ENCODE data around the gene CACNA1A. TPM values are rescaled to one million over a fixed set of nuclear protein-coding genes. Genes with fewer than 3 reads are reported as not detected.
A peak's percentile ranks its signal among the peaks of the same experiment; 100 is the strongest.

The CACNA1A gene
- total and polyA plus RNA-seq, 5 donors: 0.65 to 1.3 (median 0.88) TPM

DNA sequence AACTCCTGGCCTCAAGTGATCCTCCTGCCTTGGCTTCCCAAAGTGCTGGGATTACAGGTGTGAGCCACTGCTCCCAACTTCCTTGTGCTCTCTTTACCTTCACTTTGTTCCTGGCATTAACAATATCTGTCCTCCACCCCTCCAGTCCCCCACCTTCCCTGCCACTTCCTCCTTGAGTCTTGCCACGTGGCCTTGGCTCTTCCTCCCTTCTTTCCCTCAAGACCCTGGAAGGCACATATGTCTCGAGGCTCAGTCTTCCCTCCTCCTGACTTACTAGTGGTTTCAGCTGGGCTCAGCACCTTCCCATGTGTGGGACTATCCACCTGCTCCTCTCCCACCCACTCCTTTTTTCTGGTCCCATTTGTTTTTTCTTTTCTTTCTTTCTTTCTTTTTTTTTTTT lies 285.4 kb downstream of the CACNA1A start:
- WGBS: 61% methylated on average over 2 of the region's 2 CpGs
- no peaks in the 10 kb centered on the region for H3K4me1 ChIP-seq (ENCODE audit: control insufficient read depth, insufficient read depth, low read length)
- H3K4me3 ChIP-seq (ENCODE audit: low read length): no peak overlapping the region
- peaks cover 2% of the 10 kb centered on the region for H3K9me3 ChIP-seq (ENCODE audit: control insufficient read depth, low read length)
- intact Hi-C loops (cut with DNase I): no loop called here
- ATAC-seq (no peak), DNase-seq (no peak)
- no peak overlapping the region for H3K27ac ChIP-seq (ENCODE audit: low read length)
- no peaks in the 10 kb centered on the region for H3K27me3 ChIP-seq (ENCODE audit: control insufficient read depth, insufficient read depth)

DNA sequence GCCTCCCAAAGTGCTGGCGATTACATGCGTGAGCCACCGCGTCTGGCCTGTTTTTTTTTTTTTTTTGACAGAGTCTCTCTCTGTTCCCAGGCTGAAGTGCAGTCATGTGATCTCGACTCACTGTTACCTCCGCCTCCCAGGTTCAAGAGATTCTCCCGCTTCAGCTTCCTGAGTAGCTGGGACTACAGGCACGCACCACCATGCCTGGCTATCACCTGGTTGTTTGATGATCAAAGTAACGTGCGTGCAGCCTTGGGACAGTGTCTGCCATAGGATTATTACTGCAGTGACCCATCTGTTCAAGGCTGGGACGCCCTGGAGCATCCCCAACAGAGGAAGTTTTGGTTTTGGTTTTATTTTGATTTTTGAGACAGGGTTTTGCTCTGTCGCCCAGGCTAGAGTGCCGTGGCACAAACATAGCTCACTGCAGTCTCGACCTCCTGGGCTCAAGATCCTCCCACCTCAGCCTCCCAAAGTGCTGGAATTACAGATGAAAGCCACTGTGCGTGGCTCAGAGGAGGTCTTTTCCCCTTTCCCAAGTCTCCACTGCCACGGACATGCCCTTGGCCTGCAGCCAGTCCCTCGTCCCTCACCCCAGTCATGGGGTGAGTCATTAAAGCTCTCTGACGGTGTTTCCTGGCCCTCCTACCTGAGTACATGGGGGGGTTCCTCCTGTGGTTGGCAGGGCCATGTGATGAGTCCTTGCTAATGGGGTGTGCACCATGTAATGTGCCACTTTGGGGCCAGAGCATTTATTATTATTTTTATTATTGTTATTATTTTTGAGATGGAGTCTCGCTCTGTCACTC lies 290.5 kb downstream of the CACNA1A start:
- Histone ChIP-seq H3K4me1 (ENCODE audit: control insufficient read depth, insufficient read depth, low read length) (no peaks in the 10 kb centered on the region), H3K27ac (ENCODE audit: low read length) (no peak overlapping the region), H3K9me3 (ENCODE audit: control insufficient read depth, low read length) (peaks cover 2% of the 10 kb centered on the region), H3K27me3 (ENCODE audit: control insufficient read depth, insufficient read depth) (no peaks in the 10 kb centered on the region), H3K4me3 (ENCODE audit: low read length) (no peak overlapping the region)
- DNase-seq: no peak
- 74% methylated on average over 19 of the region's 19 CpGs for WGBS
- intact Hi-C loops (cut with DNase I): no loop called here
- no peak for ATAC-seq

DNA sequence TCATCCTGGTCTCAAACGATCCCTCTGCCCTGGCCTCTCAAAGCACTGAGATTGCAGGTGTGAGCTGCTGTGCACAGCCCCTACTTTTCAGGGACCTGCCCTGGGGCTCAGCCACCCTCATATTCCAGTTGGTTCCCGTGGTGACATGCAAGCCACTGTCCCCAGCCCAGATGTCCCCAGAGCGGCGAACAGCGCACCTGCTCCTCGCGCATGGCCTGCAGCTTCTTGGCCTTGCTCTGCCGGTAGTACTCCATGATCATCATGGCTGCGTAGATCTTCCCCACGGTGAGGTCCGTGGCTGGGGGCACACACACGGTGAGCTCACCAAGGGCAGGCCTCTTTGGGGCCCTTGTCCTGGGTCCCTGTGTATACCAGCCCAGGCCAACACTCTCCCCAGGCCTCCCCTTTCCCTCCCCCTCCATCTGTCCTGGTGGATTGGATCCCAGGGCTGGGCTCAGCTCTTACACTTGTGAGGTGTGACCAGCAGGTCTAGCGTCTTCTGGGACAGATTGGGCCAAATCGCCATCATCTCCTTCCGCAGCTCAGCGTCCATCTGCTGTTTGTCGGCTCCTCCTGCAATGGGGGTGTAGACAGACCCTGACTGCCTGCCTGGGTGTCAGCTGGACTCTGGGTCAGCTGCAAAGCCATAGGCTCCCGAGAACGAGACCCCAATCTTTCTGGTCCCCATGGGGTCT lies 292.1 kb downstream of the CACNA1A start:
- H3K9me3 ChIP-seq (ENCODE audit: control insufficient read depth, low read length): no peaks in the 10 kb centered on the region
- no peak overlapping the region for H3K4me3 ChIP-seq (ENCODE audit: low read length)
- intact Hi-C loops (cut with DNase I): no loop called here
- H3K27me3 ChIP-seq (ENCODE audit: control insufficient read depth, insufficient read depth): no peaks in the 10 kb centered on the region
- ATAC-seq (no peak), DNase-seq (no peak)
- H3K27ac ChIP-seq (ENCODE audit: low read length): no peak overlapping the region
- no peaks in the 10 kb centered on the region for H3K4me1 ChIP-seq (ENCODE audit: control insufficient read depth, insufficient read depth, low read length)
- WGBS: 88% methylated on average over 19 of the region's 19 CpGs

DNA sequence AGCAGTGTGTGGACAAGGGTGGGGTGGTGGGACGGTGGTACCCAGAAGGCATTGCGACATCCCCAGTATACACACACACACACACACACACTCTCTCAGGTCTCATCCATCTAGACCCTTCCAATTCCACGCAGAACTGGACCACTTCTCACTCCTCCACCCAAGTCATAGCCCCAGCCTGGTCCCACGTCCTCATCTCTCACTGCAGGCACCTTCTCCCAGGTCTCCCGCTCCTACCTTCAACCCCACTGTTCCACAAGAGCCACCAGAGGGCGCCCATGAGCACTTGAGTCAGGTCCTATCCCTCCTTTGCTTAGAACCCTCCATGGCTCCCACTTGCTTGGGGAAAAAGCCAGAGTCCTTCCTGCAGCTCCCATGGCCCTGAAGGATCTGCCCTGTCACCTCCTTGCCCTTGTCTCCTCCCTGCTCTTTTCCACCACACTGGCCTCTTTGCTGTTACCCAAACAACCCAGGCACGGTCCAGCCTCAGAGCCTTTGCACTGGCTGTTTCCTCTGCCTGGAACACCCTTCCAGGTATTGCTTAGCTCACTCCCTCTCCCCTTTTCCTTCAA lies 293.4 kb downstream of the CACNA1A start:
- H3K9me3 ChIP-seq (ENCODE audit: control insufficient read depth, low read length): no peaks in the 10 kb centered on the region
- H3K4me1 ChIP-seq (ENCODE audit: control insufficient read depth, insufficient read depth, low read length): no peaks in the 10 kb centered on the region
- intact Hi-C loops (cut with DNase I): no loop called here
- no peaks in the 10 kb centered on the region for H3K27me3 ChIP-seq (ENCODE audit: control insufficient read depth, insufficient read depth)
- ATAC-seq (peak in 1 of 2 donors; percentile 23), DNase-seq (peak; percentile 59 to 73 (median 73))
- WGBS: 62% methylated on average over 7 of the region's 7 CpGs
- H3K4me3 ChIP-seq (ENCODE audit: low read length): no peak overlapping the region
- no peak overlapping the region for H3K27ac ChIP-seq (ENCODE audit: low read length)

DNA sequence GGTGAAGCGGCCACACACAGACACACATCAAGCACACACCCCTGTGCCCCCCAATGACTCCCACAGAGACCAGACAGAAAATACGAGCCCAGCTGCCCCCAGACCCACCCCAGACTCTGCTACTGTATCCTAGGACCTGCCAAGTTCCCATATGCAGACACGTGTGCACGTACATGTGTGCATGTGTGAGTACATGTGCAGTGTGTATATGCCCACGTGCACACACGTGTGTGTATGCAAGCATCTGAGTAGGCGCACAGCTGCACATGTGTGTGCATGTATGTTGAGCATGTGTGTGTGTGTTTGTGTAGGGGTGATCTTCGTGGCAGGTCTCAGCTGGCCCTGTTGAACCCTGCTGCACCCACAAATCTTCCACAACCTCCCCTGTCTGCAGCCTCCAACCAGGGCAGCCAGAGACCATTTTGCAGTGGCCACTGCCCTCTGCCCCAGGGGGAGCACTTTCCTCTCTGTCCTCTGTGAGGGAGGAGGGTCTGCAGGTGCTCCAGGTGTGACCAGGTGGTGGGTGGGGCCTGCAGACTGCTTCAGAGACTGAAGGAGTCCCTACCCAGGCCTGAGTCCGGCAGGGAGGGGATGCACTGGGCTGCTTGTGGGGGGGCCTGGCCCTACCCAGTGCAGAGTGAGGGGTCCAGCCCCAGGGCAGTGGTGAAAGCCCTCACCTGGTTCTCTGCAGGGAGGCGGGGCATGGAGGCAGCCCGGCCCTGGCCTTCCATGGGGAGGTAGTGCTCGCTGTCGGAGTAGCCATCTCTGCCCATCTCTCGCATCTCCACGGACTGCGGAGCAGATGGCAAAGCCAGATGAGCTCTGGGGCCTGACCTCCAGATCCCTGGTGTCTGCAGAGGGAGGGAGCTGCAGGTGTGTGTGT lies 294.6 kb downstream of the CACNA1A start:
- no peak for DNase-seq
- intact Hi-C loops (cut with DNase I): no loop called here
- Histone ChIP-seq H3K4me3 (ENCODE audit: low read length) (no peak overlapping the region), H3K9me3 (ENCODE audit: control insufficient read depth, low read length) (no peaks in the 10 kb centered on the region), H3K27ac (ENCODE audit: low read length) (no peak overlapping the region), H3K27me3 (ENCODE audit: control insufficient read depth, insufficient read depth) (no peaks in the 10 kb centered on the region), H3K4me1 (ENCODE audit: control insufficient read depth, insufficient read depth, low read length) (no peaks in the 10 kb centered on the region)
- 89% methylated on average over 16 of the region's 16 CpGs for WGBS
- ATAC-seq: no peak

DNA sequence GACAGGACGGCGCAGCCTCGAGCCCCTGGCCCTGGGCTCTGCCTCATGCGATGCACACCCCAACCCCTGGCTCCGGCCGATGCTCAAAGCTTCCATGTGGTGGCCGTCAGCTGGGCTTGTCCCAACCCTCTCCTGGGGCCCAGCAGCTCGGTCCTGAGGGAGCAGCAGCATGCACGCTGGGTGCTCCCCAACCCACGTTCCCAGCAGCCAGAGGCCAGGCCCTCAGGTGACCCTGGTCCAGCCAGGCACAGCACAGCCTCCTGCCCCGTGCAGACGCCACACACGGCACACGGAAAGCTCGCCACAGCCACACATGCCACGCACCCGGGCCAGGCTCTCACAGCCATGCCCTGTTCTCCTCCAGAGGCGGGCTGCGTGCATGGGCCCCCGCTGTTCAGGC lies 295.3 kb downstream of the CACNA1A start:
- WGBS: 83% methylated on average over 20 of the region's 20 CpGs
- intact Hi-C loops (cut with DNase I): no loop called here
- no peak for ATAC-seq

DNA sequence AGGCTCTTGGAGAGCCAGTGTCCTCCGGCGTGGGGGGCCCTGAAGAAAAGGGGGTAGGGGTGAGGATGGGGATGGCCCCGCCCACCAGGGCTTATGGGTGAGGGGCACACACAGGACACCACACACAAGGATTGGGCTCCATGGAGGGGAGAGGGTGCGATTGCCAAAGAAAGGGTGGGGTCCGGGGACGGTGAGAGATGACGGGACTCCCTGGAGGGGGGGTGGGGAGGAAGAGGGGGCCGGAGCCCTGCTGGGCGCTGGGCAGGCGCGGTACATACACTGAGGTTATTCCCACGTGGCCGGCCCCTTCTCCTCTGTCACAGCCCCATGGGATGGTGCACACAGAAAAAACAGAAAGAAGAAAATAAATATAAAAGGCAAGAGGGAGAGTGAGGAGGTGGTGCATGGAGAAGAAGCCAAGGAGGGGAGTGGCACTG lies 295.9 kb downstream of the CACNA1A start:
- 57% methylated on average over 13 of the region's 13 CpGs for WGBS
- DNase-seq: no peak
- intact Hi-C loops (cut with DNase I): no loop called here

More for the DNA sequence above, 295.3 kb downstream of the CACNA1A start:
- Histone ChIP-seq H3K4me3 (ENCODE audit: low read length) (no peak overlapping the region), H3K9me3 (ENCODE audit: control insufficient read depth, low read length) (no peaks in the 10 kb centered on the region), H3K27ac (ENCODE audit: low read length) (no peak overlapping the region), H3K27me3 (ENCODE audit: control insufficient read depth, insufficient read depth) (no peaks in the 10 kb centered on the region), H3K4me1 (ENCODE audit: control insufficient read depth, insufficient read depth, low read length) (no peaks in the 10 kb centered on the region)
- no peak for DNase-seq

DNA sequence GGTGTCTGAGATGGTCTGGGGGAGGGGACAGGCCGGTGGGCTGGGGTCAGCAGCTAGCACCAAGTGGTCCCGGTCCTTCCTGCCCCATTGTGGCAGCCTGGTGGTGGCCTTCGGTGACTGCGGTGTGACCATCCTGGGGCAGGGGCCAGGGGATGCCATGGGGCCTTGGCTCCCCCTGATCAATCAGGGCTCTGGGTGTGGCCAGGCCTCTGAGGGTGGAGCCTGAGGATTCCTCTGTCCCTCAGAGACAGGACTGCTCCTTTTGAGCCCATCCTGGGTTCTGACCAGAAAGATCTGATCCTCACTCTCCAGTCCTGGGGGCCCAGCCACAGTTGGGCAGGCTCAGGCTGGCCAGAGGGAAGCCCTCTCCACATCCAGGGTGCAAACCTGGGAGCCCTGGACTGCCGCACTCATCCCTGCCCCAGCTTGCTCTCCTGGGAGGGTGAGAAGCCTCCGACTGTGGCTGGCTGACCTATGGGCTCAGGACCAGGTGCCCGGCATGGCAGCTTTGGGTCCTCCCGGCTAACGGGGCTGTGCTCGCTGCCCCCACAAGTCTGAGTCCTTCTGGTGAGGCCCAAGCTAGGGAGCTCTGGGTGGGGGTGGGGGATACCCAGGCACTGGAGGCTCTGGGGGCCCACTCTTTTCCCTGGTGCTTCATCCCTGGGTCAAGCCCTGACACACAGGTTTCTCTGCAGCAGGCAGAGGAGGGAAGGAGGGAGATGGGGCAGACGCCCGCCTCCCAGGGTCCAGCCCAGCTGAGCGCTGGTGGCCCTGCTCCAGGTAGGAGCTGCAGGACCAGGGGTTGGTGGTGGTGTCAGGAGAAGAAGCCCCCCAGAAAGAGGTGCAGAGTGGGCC lies 296.6 kb downstream of the CACNA1A start:
- WGBS: 80% methylated on average over 13 of the region's 13 CpGs
- Histone ChIP-seq H3K4me1 (ENCODE audit: control insufficient read depth, insufficient read depth, low read length) (no peaks in the 10 kb centered on the region), H3K4me3 (ENCODE audit: low read length) (no peak overlapping the region), H3K9me3 (ENCODE audit: control insufficient read depth, low read length) (no peaks in the 10 kb centered on the region), H3K27ac (ENCODE audit: low read length) (no peak overlapping the region), H3K27me3 (ENCODE audit: control insufficient read depth, insufficient read depth) (no peaks in the 10 kb centered on the region)
- peak in 1 of 3 donors; percentile 61 for DNase-seq
- no peak for ATAC-seq
- intact Hi-C loops (cut with DNase I): no loop called here

More for the DNA sequence above, 295.9 kb downstream of the CACNA1A start:
- ATAC-seq: no peak
- Histone ChIP-seq H3K27me3 (ENCODE audit: control insufficient read depth, insufficient read depth) (no peaks in the 10 kb centered on the region), H3K4me1 (ENCODE audit: control insufficient read depth, insufficient read depth, low read length) (no peaks in the 10 kb centered on the region), H3K27ac (ENCODE audit: low read length) (no peak overlapping the region), H3K4me3 (ENCODE audit: low read length) (no peak overlapping the region), H3K9me3 (ENCODE audit: control insufficient read depth, low read length) (no peaks in the 10 kb centered on the region)

DNA sequence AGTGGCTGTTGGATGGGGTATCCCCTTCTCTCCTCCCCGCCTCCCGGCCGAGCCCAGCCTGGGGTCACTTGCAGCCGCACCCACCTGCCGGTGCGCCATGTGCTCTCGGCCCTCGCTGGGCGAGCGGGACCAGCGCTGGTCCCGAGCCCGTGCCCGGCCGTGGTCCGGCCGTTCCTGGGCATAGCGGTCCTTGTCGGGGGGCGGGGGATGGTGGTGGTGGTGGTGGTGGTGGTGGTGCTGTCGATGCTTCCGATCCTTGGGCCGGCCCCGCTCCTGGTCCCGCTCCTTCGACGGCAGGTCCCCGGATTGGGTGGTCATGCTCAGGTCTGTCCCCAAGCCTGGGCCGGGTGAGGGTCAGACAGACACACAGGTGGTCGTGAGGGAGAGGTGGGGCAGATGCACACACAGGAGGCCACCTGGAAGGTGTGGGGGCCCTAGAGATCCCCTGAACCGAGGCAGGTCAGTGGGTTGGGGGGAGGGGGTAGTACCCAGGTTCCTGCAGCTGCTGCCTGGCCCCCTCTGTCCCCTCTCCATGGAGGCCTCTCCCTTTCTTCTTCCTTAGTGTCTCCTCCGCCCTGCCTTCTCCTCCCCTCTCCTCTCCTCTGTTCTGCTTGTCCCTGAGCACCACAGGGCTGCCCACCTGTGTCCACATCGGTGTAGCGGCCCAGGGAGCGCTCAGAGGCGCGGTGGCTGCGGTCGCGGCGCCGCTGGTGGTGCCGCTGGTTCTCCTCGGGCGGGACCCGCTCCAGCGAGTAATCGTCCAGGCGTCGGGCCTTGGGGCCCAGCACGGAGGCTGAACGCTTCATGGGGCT lies 297.4 kb downstream of the CACNA1A start:
- Histone ChIP-seq H3K27ac (ENCODE audit: low read length) (peak overlapping the region; percentile 25), H3K27me3 (ENCODE audit: control insufficient read depth, insufficient read depth) (no peaks in the 10 kb centered on the region), H3K4me3 (ENCODE audit: low read length) (peak overlapping the region; percentile 56), H3K9me3 (ENCODE audit: control insufficient read depth, low read length) (no peaks in the 10 kb centered on the region), H3K4me1 (ENCODE audit: control insufficient read depth, insufficient read depth, low read length) (no peaks in the 10 kb centered on the region)
- intact Hi-C loops (cut with DNase I): no loop called here
- peak in 1 of 2 donors; percentile 13 for ATAC-seq
- peak in 1 of 3 donors; percentile 64 for DNase-seq
- 66% methylated on average over 52 of the region's 52 CpGs for WGBS

Data from right cardiac atrium (tissue), 5 donors.